Keratinocyte (primary cell): ENCODE results near the gene NR1I3. TPM values are rescaled to one million over a fixed set of nuclear protein-coding genes. Genes with fewer than 3 reads are reported as not detected.

Experiments
- DNase-seq: peaks from one replicate; pipeline ENCODE4 v3.0.0-alpha.2; 2011; ENCODE audit warnings: low read depth, missing footprints, low spot score
- FAIRE-seq: peaks from 2 replicates; lab custom pipeline; 2011; peaks lifted over from hg19 to GRCh38; lab: Jason Lieb, UNC
- H2AFZ ChIP-seq: 2 replicates; pipeline ENCODE4 v1.6.0; 2012; ENCODE audit warnings: low read length, control low read depth, inconsistent platforms; ENCODE audit not compliant: control insufficient read depth
- H3K27ac ChIP-seq: 2 replicates; pipeline ENCODE4 v1.5.1; 2011; ENCODE audit warnings: low read length; ENCODE audit not compliant: control insufficient read depth, insufficient read depth
- H3K27me3 ChIP-seq: 3 replicates; pipeline ENCODE4 v1.6.0; 2011; ENCODE audit warnings: low read length; ENCODE audit not compliant: control insufficient read depth, insufficient read depth; ENCODE audit errors: extremely low read depth
- H3K36me3 ChIP-seq, 2 experiments: 2 replicates in 1 of 2; 3 replicates in 1 of 2; pipeline ENCODE4 v1.5.1; 2011; ENCODE audit warnings: low read length in 2 of 2, mild to moderate bottlenecking in 1 of 2; ENCODE audit not compliant: control insufficient read depth in 2 of 2, insufficient read depth in 2 of 2; ENCODE audit errors: extremely low read depth in 1 of 2
- H3K4me1 ChIP-seq: 3 replicates; pipeline ENCODE4 v1.5.1; 2011; ENCODE audit warnings: low read length; ENCODE audit not compliant: control insufficient read depth, insufficient read depth; ENCODE audit errors: extremely low read depth
- H3K4me2 ChIP-seq: 3 replicates; pipeline ENCODE4 v1.6.0; 2011; ENCODE audit warnings: low read depth, low read length; ENCODE audit not compliant: control insufficient read depth, insufficient read depth; ENCODE audit errors: extremely low read depth
- H3K4me3 ChIP-seq, 3 experiments: fragments of 200-600 bp in 1 of 3; sonication (generic) in 1 of 3; 2 replicates in 2 of 3; 3 replicates in 1 of 3; pipeline ENCODE4 v1.5.1; 2011 to 2016; ENCODE audit warnings: low read length in 3 of 3, mild to moderate bottlenecking in 3 of 3, control low read depth in 2 of 3, inconsistent platforms in 1 of 3, low read depth in 1 of 3, mixed read lengths in 1 of 3, mixed run types in 1 of 3, moderate library complexity in 1 of 3; ENCODE audit not compliant: control insufficient read depth in 2 of 3, insufficient read depth in 2 of 3; ENCODE audit errors: extremely low read depth in 1 of 3
- H3K79me2 ChIP-seq: 2 replicates; pipeline ENCODE4 v1.6.0; 2012; ENCODE audit warnings: low read length; ENCODE audit not compliant: control insufficient read depth, insufficient read depth
- H3K9ac ChIP-seq: 3 replicates; pipeline ENCODE4 v1.6.0; 2011; ENCODE audit warnings: low read length; ENCODE audit not compliant: control insufficient read depth, insufficient read depth; ENCODE audit errors: extremely low read depth
- H3K9me1 ChIP-seq: 3 replicates; pipeline ENCODE4 v1.6.0; 2011; ENCODE audit warnings: low read length; ENCODE audit not compliant: control insufficient read depth, insufficient read depth; ENCODE audit errors: extremely low read depth
- H3K9me3 ChIP-seq: 2 replicates; pipeline ENCODE4 v1.5.1; 2012; ENCODE audit warnings: low read depth, low read length; ENCODE audit not compliant: control insufficient read depth
- H4K20me1 ChIP-seq: 3 replicates; pipeline ENCODE4 v1.6.0; 2011; ENCODE audit warnings: low read length; ENCODE audit not compliant: control insufficient read depth, insufficient read depth; ENCODE audit errors: extremely low read depth
- CTCF ChIP-seq, 3 experiments: IDR thresholded peaks in 1 of 3; conservative IDR thresholded peaks in 1 of 3; optimal IDR thresholded peaks in 1 of 3; 2 replicates in 2 of 3; 3 replicates in 1 of 3; pipeline versions ENCODE3 to v1.5.1; 2011; ENCODE audit warnings: low read length in 3 of 3, mild to moderate bottlenecking in 3 of 3, moderate library complexity in 2 of 3, control low read depth in 1 of 3, inconsistent platforms in 1 of 3; ENCODE audit not compliant: insufficient read depth in 2 of 3; ENCODE audit errors: extremely low read depth in 1 of 3
- EZH2 ChIP-seq: IDR thresholded peaks from one replicate; pipeline ENCODE4 v1.6.1; 2012; ENCODE audit warnings: inconsistent platforms, mild to moderate bottlenecking, low read length, moderate library complexity
- dilution Hi-C: fragments of 300-500 bp; cut with MboI; formaldehyde crosslinking; loops from one replicate; pipeline ENCODE4 v1.7.0; 2020; ENCODE audit warnings: low sequenced_read_pairs; ENCODE audit not compliant: extremely low pct_ligation_motif_present
- polyA plus RNA-seq, 5 experiments: library from polyadenylated mRNA; depleted of rRNA in 3 of 5; stranded (reverse) in 3 of 5; stranded (forward) in 1 of 5; unstranded in 1 of 5; fragments of >200 nt; gene quantifications; 1 replicate in 1 of 5; 2 replicates in 3 of 5; 3 replicates in 1 of 5; pipeline versions ENCODE4 v1.2.1 to v1.2.3, GENCODE V29; 2011 to 2012; ENCODE audit warnings: missing spikeins in 2 of 5, low read depth in 1 of 5, low replicate concordance in 1 of 5

Gene NR1I3
- polyA plus RNA-seq, 1 donor (not counting 4 experiments of a cell fraction or from before 2014, with no cell fraction given) = not detected

- dilution Hi-C loops = no loop called here
Observed at GRCh38 chr1:161216945-161217712, 20.9 kb downstream of the NR1I3 start.

DNA sequence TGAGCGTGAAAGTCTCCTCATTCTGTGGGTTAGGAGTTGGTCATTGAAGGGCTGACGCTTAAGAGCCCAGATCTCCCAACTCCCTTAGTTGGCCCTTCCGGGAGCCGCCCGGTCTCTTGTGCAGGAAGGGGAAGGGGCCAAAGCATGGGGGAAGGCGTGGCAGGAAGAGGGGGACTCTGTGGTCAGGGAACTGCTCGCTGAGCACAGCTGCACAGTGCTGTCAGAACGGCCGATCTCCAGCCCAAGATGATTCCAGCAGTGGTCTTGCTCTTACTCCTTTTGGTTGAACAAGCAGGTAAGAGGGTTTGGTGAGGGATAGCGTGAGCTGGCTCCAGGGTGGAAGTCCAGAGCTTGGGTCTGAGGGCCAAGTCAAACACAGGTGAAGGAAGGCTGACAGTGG is 22.9 kb downstream of the NR1I3 start, which contains the start of gene FCER1G:
FCER1G (plus strand) TSS at position 220 of the 400 bp plus-strand sequence; CDS start at position 247, 27 bp downstream.
- H3K4me3 ChIP-seq = no peak within 1 kb of the TSS

More at GRCh38 chr1:161216945-161217712, 20.9 kb downstream of the NR1I3 start:
- Histone ChIP-seq H3K9ac (no peak overlapping the region), H3K9me1 (no peaks in the 10 kb centered on the region), H3K4me3 (no peak overlapping the region), H2AFZ (no peak overlapping the region), H3K27ac (no peak overlapping the region), H3K4me1 (no peaks in the 10 kb centered on the region), H3K4me2 (no peak overlapping the region), H3K36me3 (peaks cover 4 to 14% of the 10 kb centered on the region in 2 experiments), H4K20me1 (no peaks in the 10 kb centered on the region), H3K27me3 (no peaks in the 10 kb centered on the region), H3K79me2 (no peaks in the 10 kb centered on the region), H3K9me3 (no peaks in the 10 kb centered on the region)
- no peak for FAIRE-seq
- no peak for DNase-seq
- TF ChIP-seq CTCF (optimal IDR thresholded peaks at IDR 0.05 in 1 of 3, IDR thresholded peaks at IDR 0.05 in 1 of 3, conservative IDR thresholded peaks at IDR 0.05 in 1 of 3; ENCODE audit: extremely low read depth in 1 of 3, insufficient read depth in 2 of 3, low read length in 3 of 3) (no peak), EZH2 (no peak)

More for the DNA sequence above, 22.9 kb downstream of the NR1I3 start, which contains the start of gene FCER1G:
- no peak for TF ChIP-seq CTCF (optimal IDR thresholded peaks at IDR 0.05 in 1 of 3, IDR thresholded peaks at IDR 0.05 in 1 of 3, conservative IDR thresholded peaks at IDR 0.05 in 1 of 3; ENCODE audit: extremely low read depth in 1 of 3, insufficient read depth in 2 of 3, low read length in 3 of 3)
- TF ChIP-seq EZH2 = no peak
- no peaks in the 10 kb centered on the region for H3K27me3 ChIP-seq
- no peak within 1 kb of the TSS for H3K4me2 ChIP-seq
- H3K9me1 ChIP-seq = no peaks in the 10 kb centered on the region
- H2AFZ ChIP-seq = no peak within 1 kb of the TSS
- no peak within 1 kb of the TSS for H3K9ac ChIP-seq
- peaks cover 19 to 21% of the 10 kb centered on the region in 2 experiments for H3K36me3 ChIP-seq
- H3K9me3 ChIP-seq = no peaks in the 10 kb centered on the region
- FAIRE-seq = no peak
- DNase-seq = no peak
- H4K20me1 ChIP-seq = no peaks in the 10 kb centered on the region
- H3K4me1 ChIP-seq = no peaks in the 10 kb centered on the region
- no peak within 1 kb of the TSS for H3K27ac ChIP-seq
- H3K79me2 ChIP-seq = no peaks in the 10 kb centered on the region
- dilution Hi-C loops = no loop called here
